Upper lobe of left lung (tissue), 4 donors: ENCODE results near the gene ROMO1.

Experiments used
- POLR2AphosphoS5 ChIP-seq, 2 donors: sonication (generic); formaldehyde crosslinking; IDR thresholded peaks; one replicate each; pipeline ENCODE4 v1.5.1; 2017; ENCODE audit warnings: antibody characterized with exemption in 2 of 2
- TF ChIP-seq, protein P1 (sequence below), 6 experiments: fragments of 450-650 bp in 4 of 6; fragments of 200-600 bp in 2 of 6; sonication (generic) in 2 of 6; IDR thresholded peaks; one replicate each; pipeline ENCODE4 v1.5.1; 2016 to 2019; ENCODE audit warnings: antibody characterized with exemption in 6 of 6

DNA sequence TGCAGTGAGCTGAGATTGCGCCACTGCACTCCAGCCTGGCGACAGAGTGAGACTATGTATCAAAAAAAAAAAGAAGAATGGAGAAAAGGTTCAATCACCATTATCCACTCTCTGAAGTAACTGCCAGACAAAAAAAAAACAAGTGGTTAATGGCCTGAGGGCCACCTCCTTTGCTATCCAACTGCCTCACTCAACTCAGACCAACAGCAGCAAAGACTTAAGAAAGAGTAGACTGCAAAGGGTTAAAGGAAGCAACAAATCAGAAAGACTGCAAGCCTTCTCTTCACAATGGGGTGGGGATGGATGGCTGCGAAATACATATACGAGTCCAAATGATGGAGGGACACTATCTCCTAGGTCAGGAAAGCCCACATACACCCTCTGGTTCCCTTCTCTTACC lies 3.2 kb upstream of the ROMO1 start:
- TF ChIP-seq, protein P1, sequence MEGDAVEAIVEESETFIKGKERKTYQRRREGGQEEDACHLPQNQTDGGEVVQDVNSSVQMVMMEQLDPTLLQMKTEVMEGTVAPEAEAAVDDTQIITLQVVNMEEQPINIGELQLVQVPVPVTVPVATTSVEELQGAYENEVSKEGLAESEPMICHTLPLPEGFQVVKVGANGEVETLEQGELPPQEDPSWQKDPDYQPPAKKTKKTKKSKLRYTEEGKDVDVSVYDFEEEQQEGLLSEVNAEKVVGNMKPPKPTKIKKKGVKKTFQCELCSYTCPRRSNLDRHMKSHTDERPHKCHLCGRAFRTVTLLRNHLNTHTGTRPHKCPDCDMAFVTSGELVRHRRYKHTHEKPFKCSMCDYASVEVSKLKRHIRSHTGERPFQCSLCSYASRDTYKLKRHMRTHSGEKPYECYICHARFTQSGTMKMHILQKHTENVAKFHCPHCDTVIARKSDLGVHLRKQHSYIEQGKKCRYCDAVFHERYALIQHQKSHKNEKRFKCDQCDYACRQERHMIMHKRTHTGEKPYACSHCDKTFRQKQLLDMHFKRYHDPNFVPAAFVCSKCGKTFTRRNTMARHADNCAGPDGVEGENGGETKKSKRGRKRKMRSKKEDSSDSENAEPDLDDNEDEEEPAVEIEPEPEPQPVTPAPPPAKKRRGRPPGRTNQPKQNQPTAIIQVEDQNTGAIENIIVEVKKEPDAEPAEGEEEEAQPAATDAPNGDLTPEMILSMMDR (IDR thresholded peaks at IDR 0.05): no peak
- no peak for TF ChIP-seq POLR2AphosphoS5 (IDR thresholded peaks at IDR 0.05)
